PC-3 (cell line): ENCODE data around the gene MAST4. TPM values are rescaled to one million over a fixed set of nuclear protein-coding genes. Genes with fewer than 3 reads are reported as not detected.

Source experiments
- ATAC-seq: fragments of 200-7000 bp; cut with Tn5 transposase; 2 replicates; pipeline ENCODE4 v1.9.1; 2020; ENCODE audit warnings: mild to moderate bottlenecking, moderate library complexity
- BruUV-seq: library from RNA; stranded (reverse); fragments of 400-500 nt; replicated peaks from 2 replicates; lab custom pipeline; 2021; lab: Mats Ljungman, UMichigan
- CTCF ChIA-PET: fragments of 300-600 bp; sonication (Branson Sonifier 250); formaldehyde crosslinking; loops from one replicate; lab custom pipeline; 2022; ENCODE audit warnings: antibody characterized with exemption; lab: Charles Lee
- POLR2A ChIA-PET: fragments of 300-600 bp; sonication (Branson Sonifier 250); formaldehyde crosslinking; loops from one replicate; lab custom pipeline; 2022; ENCODE audit warnings: antibody characterized with exemption; ENCODE audit not compliant: unreplicated experiment; lab: Charles Lee
- DNase-seq: peaks from one replicate; pipeline ENCODE4 v3.0.0-alpha.2; 2015
- H2AFZ ChIP-seq: fragments of 300-600 bp; sonication (generic); 2 replicates; pipeline ENCODE4 v1.6.0; 2016; ENCODE audit warnings: antibody characterized with exemption, low read length
- H3F3A ChIP-seq: fragments of 300-600 bp; sonication (generic); one replicate; pipeline ENCODE4 v1.6.0; 2017; ENCODE audit warnings: antibody characterized with exemption, low read length, control low read depth, mild to moderate bottlenecking; ENCODE audit not compliant: unreplicated experiment
- H3K27ac ChIP-seq: fragments of 300-600 bp; sonication (generic); 2 replicates; pipeline ENCODE4 v1.5.1; 2016; ENCODE audit warnings: mild to moderate bottlenecking, low read length
- H3K27me3 ChIP-seq: fragments of 300-600 bp; sonication (generic); 2 replicates; pipeline ENCODE4 v1.6.1; 2016; ENCODE audit warnings: low read length, mixed read lengths
- H3K36me3 ChIP-seq: fragments of 300-600 bp; sonication (generic); 2 replicates; pipeline ENCODE4 v1.6.1; 2016; ENCODE audit warnings: low read depth, mixed run types, low read length, mixed read lengths
- H3K4me1 ChIP-seq: fragments of 300-600 bp; sonication (generic); 2 replicates; pipeline ENCODE4 v1.5.1; 2016; ENCODE audit warnings: low read length; ENCODE audit not compliant: insufficient read depth
- H3K4me2 ChIP-seq: fragments of 300-600 bp; sonication (generic); 2 replicates; pipeline ENCODE4 v1.6.0; 2016; ENCODE audit warnings: low read length
- H3K4me3 ChIP-seq: fragments of 300-600 bp; sonication (generic); 2 replicates; pipeline ENCODE4 v1.5.1; 2016; ENCODE audit warnings: mild to moderate bottlenecking, low read length, mixed read lengths
- H3K79me2 ChIP-seq: fragments of 300-600 bp; sonication (generic); 2 replicates; pipeline ENCODE4 v1.6.1; 2017; ENCODE audit warnings: low read length, mixed read lengths
- H3K9ac ChIP-seq: fragments of 300-600 bp; sonication (generic); 2 replicates; pipeline ENCODE4 v1.6.0; 2016; ENCODE audit warnings: mild to moderate bottlenecking, low read length
- H3K9me2 ChIP-seq: fragments of 300-600 bp; sonication (generic); replicated peaks from 2 replicates; pipeline ENCODE4 v1.6.1; 2016; ENCODE audit warnings: mixed run types, low read length, mixed read lengths
- H3K9me3 ChIP-seq: fragments of 300-600 bp; sonication (generic); 2 replicates; pipeline ENCODE4 v1.6.1; 2016; ENCODE audit warnings: low read length, mixed read lengths
- H4K20me1 ChIP-seq: fragments of 300-600 bp; sonication (generic); 2 replicates; pipeline ENCODE4 v1.6.1; 2016; ENCODE audit warnings: low read length, mixed read lengths
- EZH2 ChIP-seq: fragments of 300-600 bp; sonication (generic); IDR thresholded peaks from one replicate; pipeline ENCODE4 v1.6.1; 2017; ENCODE audit warnings: antibody characterized with exemption, mild to moderate bottlenecking, low read length; ENCODE audit not compliant: unreplicated experiment
- EZH2phosphoT487 ChIP-seq: fragments of 300-600 bp; sonication (generic); IDR thresholded peaks from 2 replicates; pipeline ENCODE4 v1.6.1; 2018; ENCODE audit warnings: mild to moderate bottlenecking, antibody characterized with exemption, low read length, borderline replicate concordance
- intact Hi-C: fragments of 100-400 bp; cut with micrococcal nuclease; formaldehyde crosslinking; loops from 2 replicates; pipeline ENCODE4 v1.9.0; 2023
- total RNA-seq: library from RNA; depleted of rRNA; stranded (reverse); fragments of >200 nt; gene quantifications from 2 replicates; pipeline ENCODE4 v1.2.3, GENCODE V29; 2014
- TF ChIP-seq, protein P1 (sequence below): fragments of 300-600 bp; sonication (generic); conservative IDR thresholded peaks from 2 replicates; pipeline ENCODE4 v1.5.1; 2017; ENCODE audit warnings: antibody characterized with exemption, low read depth, mild to moderate bottlenecking, low read length

Gene MAST4
- total RNA-seq, 1 experiment from 2014 or later, result 7.9 TPM

DNA sequence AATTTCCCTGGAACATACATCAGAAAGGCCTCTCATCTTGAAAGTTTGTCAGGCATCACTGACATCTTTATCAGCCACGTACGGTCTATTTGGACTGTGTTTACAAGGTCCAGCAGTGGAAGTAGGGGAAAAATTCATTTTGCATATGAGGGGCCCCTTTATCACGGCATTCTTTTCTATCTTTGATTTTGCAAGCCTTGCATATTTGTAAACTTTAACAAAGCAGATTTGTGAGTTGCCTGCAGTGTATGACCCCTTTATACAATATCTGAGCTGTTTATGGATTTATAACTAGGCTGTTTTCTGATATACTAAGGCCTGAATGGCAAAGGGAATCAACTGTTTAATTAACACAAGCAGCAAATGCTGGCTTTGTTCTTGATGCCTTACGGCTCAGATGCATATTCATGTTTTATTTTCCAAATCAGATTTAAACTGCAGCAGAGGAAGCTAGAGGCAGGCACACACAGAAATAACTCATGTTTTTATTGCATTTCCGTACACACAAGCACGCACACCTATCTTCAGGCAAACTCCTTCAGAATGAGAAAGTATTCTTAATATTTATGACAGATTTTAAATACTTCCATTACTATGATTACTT lies 539.3 kb downstream of the MAST4 start:
- POLR2A ChIA-PET, result interaction anchor here (0.5 kb wide), 1 partner anchor 121 kb away, joined by 4 read pairs; no protein-coding TSS in a partner anchor
- no TSS peak for BruUV-seq
- DNase-seq (no peak), ATAC-seq (no peak)
- H3K9ac ChIP-seq, result no peak overlapping the region
- no peak overlapping the region for H3K27ac ChIP-seq
- no peaks in the 10 kb centered on the region for H3K36me3 ChIP-seq
- no peaks in the 10 kb centered on the region for H3K9me3 ChIP-seq
- no peaks in the 10 kb centered on the region for H3F3A ChIP-seq
- intact Hi-C loops, result no loop called here
- CTCF ChIA-PET, result no interaction called here
- H3K4me3 ChIP-seq, result no peak overlapping the region
- H4K20me1 ChIP-seq, result no peaks in the 10 kb centered on the region
- H3K4me2 ChIP-seq, result no peak overlapping the region
- no peak for TF ChIP-seq EZH2
- TF ChIP-seq, protein P1, sequence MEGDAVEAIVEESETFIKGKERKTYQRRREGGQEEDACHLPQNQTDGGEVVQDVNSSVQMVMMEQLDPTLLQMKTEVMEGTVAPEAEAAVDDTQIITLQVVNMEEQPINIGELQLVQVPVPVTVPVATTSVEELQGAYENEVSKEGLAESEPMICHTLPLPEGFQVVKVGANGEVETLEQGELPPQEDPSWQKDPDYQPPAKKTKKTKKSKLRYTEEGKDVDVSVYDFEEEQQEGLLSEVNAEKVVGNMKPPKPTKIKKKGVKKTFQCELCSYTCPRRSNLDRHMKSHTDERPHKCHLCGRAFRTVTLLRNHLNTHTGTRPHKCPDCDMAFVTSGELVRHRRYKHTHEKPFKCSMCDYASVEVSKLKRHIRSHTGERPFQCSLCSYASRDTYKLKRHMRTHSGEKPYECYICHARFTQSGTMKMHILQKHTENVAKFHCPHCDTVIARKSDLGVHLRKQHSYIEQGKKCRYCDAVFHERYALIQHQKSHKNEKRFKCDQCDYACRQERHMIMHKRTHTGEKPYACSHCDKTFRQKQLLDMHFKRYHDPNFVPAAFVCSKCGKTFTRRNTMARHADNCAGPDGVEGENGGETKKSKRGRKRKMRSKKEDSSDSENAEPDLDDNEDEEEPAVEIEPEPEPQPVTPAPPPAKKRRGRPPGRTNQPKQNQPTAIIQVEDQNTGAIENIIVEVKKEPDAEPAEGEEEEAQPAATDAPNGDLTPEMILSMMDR, result no peak
- H2AFZ ChIP-seq, result no peak overlapping the region
- no peaks in the 10 kb centered on the region for H3K79me2 ChIP-seq
- H3K4me1 ChIP-seq, result no peaks in the 10 kb centered on the region
- no peaks in the 10 kb centered on the region for H3K9me2 ChIP-seq
- H3K27me3 ChIP-seq, result no peaks in the 10 kb centered on the region

DNA sequence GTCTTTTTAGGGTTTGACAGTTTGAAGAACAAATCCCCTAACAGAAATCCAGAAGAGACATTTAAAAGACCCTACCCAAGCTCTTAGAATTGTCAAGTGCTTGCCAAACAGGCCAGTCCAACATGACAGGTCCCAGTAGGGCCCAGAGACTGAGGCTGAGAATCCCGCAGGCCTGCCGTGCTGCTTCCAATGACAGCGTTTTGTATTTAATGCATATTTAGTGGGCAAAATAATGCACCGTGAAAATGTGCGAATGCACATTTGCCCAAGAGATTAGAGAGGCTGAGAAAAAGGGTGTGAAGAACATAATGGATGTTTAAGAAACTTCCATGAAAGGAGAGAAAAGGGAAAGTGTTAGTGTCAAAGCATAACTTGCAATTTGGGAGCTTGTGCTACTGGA lies 542.8 kb downstream of the MAST4 start:
- H3K9ac ChIP-seq, result no peak overlapping the region
- H3K4me2 ChIP-seq, result no peak overlapping the region

DNA sequence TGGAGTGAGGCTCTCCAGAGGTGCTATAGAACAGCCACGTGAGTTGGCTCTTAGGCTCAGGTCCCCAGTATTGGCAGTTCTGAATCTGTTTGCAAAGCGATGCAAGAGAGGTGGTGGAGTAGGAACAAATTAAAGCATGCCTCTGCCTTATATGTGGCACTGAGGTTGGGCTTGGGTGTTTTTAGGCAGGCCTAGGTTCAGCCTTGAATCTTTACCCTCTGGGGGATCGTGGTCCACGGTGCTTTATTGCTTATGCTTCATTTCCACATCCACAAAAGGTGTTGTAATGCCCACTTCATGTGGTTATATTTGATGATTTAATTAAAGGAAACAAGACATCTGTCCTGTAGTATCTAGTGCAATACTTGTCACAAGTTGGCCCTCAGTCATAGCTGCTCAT lies 544.2 kb downstream of the MAST4 start:
- ChIA-PET POLR2A (no interaction called here), CTCF (no interaction called here)
- Histone ChIP-seq H3K9ac (no peak overlapping the region), H3K9me2 (no peaks in the 10 kb centered on the region), H2AFZ (no peak overlapping the region), H3K4me3 (no peak overlapping the region), H3K4me1 (no peaks in the 10 kb centered on the region), H3K27ac (no peak overlapping the region), H3F3A (no peaks in the 10 kb centered on the region), H3K79me2 (no peaks in the 10 kb centered on the region), H3K27me3 (no peaks in the 10 kb centered on the region), H3K36me3 (peaks cover 9% of the 10 kb centered on the region), H3K4me2 (no peak overlapping the region), H4K20me1 (no peaks in the 10 kb centered on the region), H3K9me3 (no peaks in the 10 kb centered on the region)
- no peak for ATAC-seq
- TF ChIP-seq, protein P1, result no peak
- TF ChIP-seq EZH2 (no peak), EZH2phosphoT487 (no peak)
- BruUV-seq, result no TSS peak
- intact Hi-C loops, result no loop called here
- no peak for DNase-seq

More for the DNA sequence above, 542.8 kb downstream of the MAST4 start:
- intact Hi-C loops, result no loop called here
- CTCF ChIA-PET, result no interaction called here
- no peaks in the 10 kb centered on the region for H3K27me3 ChIP-seq
- no TSS peak for BruUV-seq
- H3K4me1 ChIP-seq, result no peaks in the 10 kb centered on the region
- no peak for DNase-seq
- TF ChIP-seq EZH2, result no peak
- no peak overlapping the region for H2AFZ ChIP-seq
- H3K36me3 ChIP-seq, result peaks cover 9% of the 10 kb centered on the region
- POLR2A ChIA-PET, result no interaction called here
- no peaks in the 10 kb centered on the region for H3K9me3 ChIP-seq
- no peaks in the 10 kb centered on the region for H3K79me2 ChIP-seq
- H3F3A ChIP-seq, result no peaks in the 10 kb centered on the region
- H3K27ac ChIP-seq, result no peak overlapping the region
- no peaks in the 10 kb centered on the region for H4K20me1 ChIP-seq
- no peak overlapping the region for H3K4me3 ChIP-seq
- ATAC-seq, result no peak
- no peaks in the 10 kb centered on the region for H3K9me2 ChIP-seq
